Endothelial cell of umbilical vein (primary cell): ENCODE measurements around the gene VEGFA. TPM values are rescaled to one million over a fixed set of nuclear protein-coding genes. Genes with fewer than 3 reads are reported as not detected.

Experiments
- BruUV-seq: library from RNA; stranded (reverse); fragments of 400-500 nt; replicated peaks from 2 replicates; lab custom pipeline; 2021; lab: Mats Ljungman, UMichigan
- CTCF ChIA-PET: fragments of 300-600, 350-600 bp; sonication (Branson Sonifier 250); formaldehyde crosslinking; loops from one replicate; lab custom pipeline; 2021; ENCODE audit warnings: antibody characterized with exemption, inconsistent platforms; lab: Charles Lee
- POLR2A ChIA-PET: fragments of 300-600, 350-600 bp; sonication (Branson Sonifier 250); formaldehyde crosslinking; loops from one replicate; lab custom pipeline; 2021; ENCODE audit warnings: antibody characterized with exemption, inconsistent platforms; lab: Charles Lee
- DNase-seq: peaks from one replicate; pipeline ENCODE4 v3.0.0-alpha.2; 2011; ENCODE audit warnings: low read depth, low spot score
- FAIRE-seq: peaks from 2 replicates; lab custom pipeline; 2011; peaks lifted over from hg19 to GRCh38; lab: Jason Lieb, UNC
- H2AFZ ChIP-seq: 2 replicates; pipeline ENCODE4 v1.6.0; 2012; ENCODE audit warnings: low read depth, low read length, control low read depth, inconsistent platforms
- H3K27ac ChIP-seq: 2 replicates; pipeline ENCODE4 v1.5.1; 2011; ENCODE audit warnings: low read depth, mild to moderate bottlenecking, control low read depth, low read length, moderate library complexity; ENCODE audit not compliant: insufficient read depth
- H3K27me3 ChIP-seq, 2 experiments: 2 replicates each; pipeline versions ENCODE4 v1.6.0 to v1.6.1; 2011; ENCODE audit warnings: low read length in 2 of 2, mixed read lengths in 1 of 2; ENCODE audit not compliant: control insufficient read depth in 2 of 2, insufficient read depth in 2 of 2
- H3K36me3 ChIP-seq, 2 experiments: 2 replicates in 1 of 2; 3 replicates in 1 of 2; pipeline ENCODE4 v1.5.1; 2011; ENCODE audit warnings: low read length in 2 of 2, mild to moderate bottlenecking in 1 of 2, moderate library complexity in 1 of 2; ENCODE audit not compliant: control insufficient read depth in 2 of 2, insufficient read depth in 2 of 2; ENCODE audit errors: extremely low read depth in 1 of 2
- H3K4me1 ChIP-seq: 3 replicates; pipeline ENCODE4 v1.5.1; 2011; ENCODE audit warnings: mild to moderate bottlenecking, low read length; ENCODE audit not compliant: control insufficient read depth, insufficient read depth; ENCODE audit errors: extremely low read depth
- H3K4me2 ChIP-seq: 2 replicates; pipeline ENCODE4 v1.6.1; 2011; ENCODE audit warnings: low read length, control low read depth, mixed read lengths; ENCODE audit not compliant: insufficient read depth
- H3K4me3 ChIP-seq, 3 experiments: fragments of 200-600 bp in 1 of 3; sonication (generic), shearing (Covaris generic) in 1 of 3; replicated peaks in 1 of 3; 2 replicates each; pipeline ENCODE4 v1.5.1; 2011 to 2016; ENCODE audit warnings: control low read depth in 3 of 3, low read length in 3 of 3, mild to moderate bottlenecking in 2 of 3, inconsistent platforms in 1 of 3, low read depth in 1 of 3, moderate library complexity in 1 of 3; ENCODE audit not compliant: insufficient read depth in 1 of 3
- H3K79me2 ChIP-seq: 2 replicates; pipeline ENCODE4 v1.6.0; 2012; ENCODE audit warnings: low read length, inconsistent platforms; ENCODE audit not compliant: control insufficient read depth, insufficient read depth
- H3K9ac ChIP-seq: replicated peaks from 2 replicates; pipeline ENCODE3; 2011; ENCODE audit warnings: low read length, control low read depth; ENCODE audit not compliant: insufficient read depth; ENCODE audit errors: extremely low read depth
- H3K9me1 ChIP-seq: replicated peaks from 3 replicates; pipeline ENCODE4 v1.6.0; 2011; ENCODE audit warnings: mild to moderate bottlenecking, low read length; ENCODE audit not compliant: control insufficient read depth, insufficient read depth; ENCODE audit errors: extremely low read depth
- H3K9me3 ChIP-seq: replicated peaks from 2 replicates; pipeline ENCODE4 v1.5.1; 2012; ENCODE audit warnings: low read length, inconsistent platforms; ENCODE audit not compliant: control insufficient read depth, insufficient read depth
- H4K20me1 ChIP-seq: replicated peaks from 2 replicates; pipeline ENCODE3; 2011; ENCODE audit warnings: mild to moderate bottlenecking, low read length; ENCODE audit not compliant: control insufficient read depth, insufficient read depth; ENCODE audit errors: extremely low read depth
- CTCF ChIP-seq, 2 donors: IDR thresholded peaks; 1 replicate in 1 of 2; 2 replicates in 1 of 2; pipeline ENCODE4 v1.5.1; 2011; ENCODE audit warnings: low read length in 2 of 2, mild to moderate bottlenecking in 2 of 2, moderate library complexity in 2 of 2, control low read depth in 1 of 2, inconsistent platforms in 1 of 2, low read depth in 1 of 2; ENCODE audit not compliant: insufficient read depth in 1 of 2; ENCODE audit errors: extremely low read depth in 1 of 2
- EZH2 ChIP-seq: IDR thresholded peaks from 2 replicates; pipeline ENCODE4 v1.6.1; 2012; ENCODE audit warnings: borderline replicate concordance, low read depth, mild to moderate bottlenecking, moderate library complexity, low read length, inconsistent platforms; ENCODE audit not compliant: severe bottlenecking
- FOS ChIP-seq: IDR thresholded peaks from 2 replicates; pipeline ENCODE4 v1.6.1; 2011; ENCODE audit warnings: mild to moderate bottlenecking, low read length, moderate library complexity, borderline replicate concordance; ENCODE audit not compliant: insufficient read depth
- GATA2 ChIP-seq: IDR thresholded peaks from 2 replicates; pipeline ENCODE4 v1.7.0; 2011; ENCODE audit warnings: low read depth, mild to moderate bottlenecking, moderate library complexity, mixed read lengths, low read length; ENCODE audit not compliant: insufficient read length, insufficient read depth
- JUN ChIP-seq: IDR thresholded peaks from 2 replicates; pipeline ENCODE4 v1.6.1; 2011; ENCODE audit warnings: borderline replicate concordance, low read depth; ENCODE audit not compliant: insufficient read length, insufficient read depth
- MAX ChIP-seq: IDR thresholded peaks from 2 replicates; pipeline ENCODE4 v1.6.1; 2011; ENCODE audit not compliant: insufficient read depth, insufficient read length
- MYC ChIP-seq: IDR thresholded peaks from one replicate; pipeline ENCODE4 v1.6.1; 2011; ENCODE audit warnings: mild to moderate bottlenecking, low read depth, low read length
- POLR2A ChIP-seq: IDR thresholded peaks from 2 replicates; pipeline ENCODE4 v1.6.1; 2012; ENCODE audit warnings: low read depth, mild to moderate bottlenecking, control low read depth, low read length
- POLR2AphosphoS5 ChIP-seq: IDR thresholded peaks from 2 replicates; pipeline ENCODE4 v1.6.1; 2012; ENCODE audit warnings: low read depth, mild to moderate bottlenecking, control low read depth, low read length, moderate library complexity; ENCODE audit not compliant: insufficient read depth
- dilution Hi-C: fragments of 300-500 bp; cut with MboI; formaldehyde crosslinking; loops from one replicate; pipeline ENCODE4 v1.15.0; 2019; ENCODE audit warnings: low sequenced_read_pairs; ENCODE audit not compliant: extremely low pct_ligation_motif_present
- intact Hi-C: fragments of 100-400 bp; cut with micrococcal nuclease; formaldehyde crosslinking; loops from one replicate; pipeline ENCODE4 v1.10.0; 2022
- polyA plus RNA-seq, 4 experiments: library from polyadenylated mRNA; depleted of rRNA in 3 of 4; stranded (reverse) in 3 of 4; unstranded in 1 of 4; fragments of >200 nt; gene quantifications; 2 replicates each; pipeline versions ENCODE4 v1.2.1 to v1.2.3, GENCODE V29; 2011 to 2012; ENCODE audit warnings: missing spikeins in 1 of 4
- total RNA-seq: library from RNA; stranded (reverse); gene quantifications from 2 replicates; pipeline ENCODE4 v1.2.3, GENCODE V29; 2021

Gene VEGFA
- total and polyA plus RNA-seq, 2 donors (not counting 3 experiments of a cell fraction or from before 2014, with no cell fraction given): 18.1 to 19.9 TPM

GRCh38 chr6:43749461-43749860 is 20.6 kb upstream of the VEGFA start:
- Histone ChIP-seq H3K4me2 (no peak overlapping the region), H3K9me1 (no peaks in the 10 kb centered on the region), H3K9me3 (no peaks in the 10 kb centered on the region), H3K4me1 (peaks cover 17% of the 10 kb centered on the region), H3K4me3 (no peak overlapping the region), H3K9ac (no peak overlapping the region), H3K27me3 (no peaks in the 10 kb centered on the region), H3K36me3 (no peaks in the 10 kb centered on the region), H4K20me1 (no peaks in the 10 kb centered on the region), H3K27ac (no peak overlapping the region), H2AFZ (no peak overlapping the region), H3K79me2 (no peaks in the 10 kb centered on the region)
- FAIRE-seq: no peak
- no peak for DNase-seq
- CTCF ChIA-PET: interaction anchor here (0.9 to 1.2 kb wide), 3 partner anchors 9 to 79 kb away, joined by 3 read pairs; no protein-coding TSS in a partner anchor
- POLR2A ChIA-PET: no interaction called here
- intact Hi-C loops: no loop called here
- no peak for TF ChIP-seq GATA2
- no peak for TF ChIP-seq MYC
- TF ChIP-seq POLR2A: no peak
- no peak for TF ChIP-seq POLR2AphosphoS5
- no peak for TF ChIP-seq FOS
- TF ChIP-seq JUN: no peak
- no peak for TF ChIP-seq EZH2
- no peak for TF ChIP-seq CTCF (IDR thresholded peaks at IDR 0.05; ENCODE audit: extremely low read depth in 1 of 2, insufficient read depth in 1 of 2, low read depth in 1 of 2, low read length in 2 of 2)
- TF ChIP-seq MAX: no peak
- BruUV-seq: no TSS peak
- dilution Hi-C loops: no loop called here
